Measurements from ENCODE around the gene DIDO1.

DIDO1 gene

GRCh38 chr20:62914970-62915457, 11.3 kb downstream of the DIDO1 start:
- TF ChIP-seq POLR2AphosphoS5 (IDR thresholded peaks at IDR 0.05; ENCODE audit: low read depth, low read length) (no peak), SIN3A (IDR thresholded peaks at IDR 0.05; ENCODE audit: borderline replicate concordance, insufficient read depth, low read length) (no peak), TAF1 (IDR thresholded peaks at IDR 0.05; ENCODE audit: borderline replicate concordance, insufficient read depth, low read length) (no peak), FOXP2 (optimal IDR thresholded peaks at IDR 0.05; ENCODE audit: borderline replicate concordance, extremely low read depth, extremely low read length, insufficient read depth) (no peak)
- TF ChIP-seq, protein P1, sequence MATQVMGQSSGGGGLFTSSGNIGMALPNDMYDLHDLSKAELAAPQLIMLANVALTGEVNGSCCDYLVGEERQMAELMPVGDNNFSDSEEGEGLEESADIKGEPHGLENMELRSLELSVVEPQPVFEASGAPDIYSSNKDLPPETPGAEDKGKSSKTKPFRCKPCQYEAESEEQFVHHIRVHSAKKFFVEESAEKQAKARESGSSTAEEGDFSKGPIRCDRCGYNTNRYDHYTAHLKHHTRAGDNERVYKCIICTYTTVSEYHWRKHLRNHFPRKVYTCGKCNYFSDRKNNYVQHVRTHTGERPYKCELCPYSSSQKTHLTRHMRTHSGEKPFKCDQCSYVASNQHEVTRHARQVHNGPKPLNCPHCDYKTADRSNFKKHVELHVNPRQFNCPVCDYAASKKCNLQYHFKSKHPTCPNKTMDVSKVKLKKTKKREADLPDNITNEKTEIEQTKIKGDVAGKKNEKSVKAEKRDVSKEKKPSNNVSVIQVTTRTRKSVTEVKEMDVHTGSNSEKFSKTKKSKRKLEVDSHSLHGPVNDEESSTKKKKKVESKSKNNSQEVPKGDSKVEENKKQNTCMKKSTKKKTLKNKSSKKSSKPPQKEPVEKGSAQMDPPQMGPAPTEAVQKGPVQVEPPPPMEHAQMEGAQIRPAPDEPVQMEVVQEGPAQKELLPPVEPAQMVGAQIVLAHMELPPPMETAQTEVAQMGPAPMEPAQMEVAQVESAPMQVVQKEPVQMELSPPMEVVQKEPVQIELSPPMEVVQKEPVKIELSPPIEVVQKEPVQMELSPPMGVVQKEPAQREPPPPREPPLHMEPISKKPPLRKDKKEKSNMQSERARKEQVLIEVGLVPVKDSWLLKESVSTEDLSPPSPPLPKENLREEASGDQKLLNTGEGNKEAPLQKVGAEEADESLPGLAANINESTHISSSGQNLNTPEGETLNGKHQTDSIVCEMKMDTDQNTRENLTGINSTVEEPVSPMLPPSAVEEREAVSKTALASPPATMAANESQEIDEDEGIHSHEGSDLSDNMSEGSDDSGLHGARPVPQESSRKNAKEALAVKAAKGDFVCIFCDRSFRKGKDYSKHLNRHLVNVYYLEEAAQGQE (IDR thresholded peaks at IDR 0.05; ENCODE audit: insufficient read depth in 1 of 2, low read depth in 2 of 2, low read length in 2 of 2), result no peak

DNA sequence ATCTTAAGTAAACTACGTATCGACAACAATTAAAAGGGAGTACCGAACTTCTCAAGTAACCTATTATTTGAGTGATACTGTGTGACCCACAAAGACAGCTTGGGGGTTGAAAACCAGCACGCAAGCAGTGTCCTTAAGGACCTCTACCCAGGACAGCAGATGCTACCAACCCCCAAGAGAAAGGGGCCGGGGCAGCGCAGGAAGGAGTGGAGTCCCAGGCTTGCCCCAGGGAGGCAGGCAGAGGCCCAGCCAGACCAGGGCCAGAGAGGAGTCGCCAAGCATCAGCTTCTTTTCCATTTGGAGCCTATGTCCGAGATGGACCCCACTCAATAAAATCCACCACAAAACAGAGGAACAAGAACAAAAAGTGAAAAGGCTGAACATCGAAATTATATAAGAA, 11.9 kb downstream of the DIDO1 start:
- TF ChIP-seq POLR2AphosphoS5 (IDR thresholded peaks at IDR 0.05; ENCODE audit: low read depth, low read length) (no peak), SIN3A (IDR thresholded peaks at IDR 0.05; ENCODE audit: borderline replicate concordance, insufficient read depth, low read length) (no peak), FOXP2 (optimal IDR thresholded peaks at IDR 0.05; ENCODE audit: borderline replicate concordance, extremely low read depth, extremely low read length, insufficient read depth) (no peak), TAF1 (IDR thresholded peaks at IDR 0.05; ENCODE audit: borderline replicate concordance, insufficient read depth, low read length) (no peak)
- TF ChIP-seq, protein P1 (IDR thresholded peaks at IDR 0.05; ENCODE audit: insufficient read depth in 1 of 2, low read depth in 2 of 2, low read length in 2 of 2), result no peak

DNA sequence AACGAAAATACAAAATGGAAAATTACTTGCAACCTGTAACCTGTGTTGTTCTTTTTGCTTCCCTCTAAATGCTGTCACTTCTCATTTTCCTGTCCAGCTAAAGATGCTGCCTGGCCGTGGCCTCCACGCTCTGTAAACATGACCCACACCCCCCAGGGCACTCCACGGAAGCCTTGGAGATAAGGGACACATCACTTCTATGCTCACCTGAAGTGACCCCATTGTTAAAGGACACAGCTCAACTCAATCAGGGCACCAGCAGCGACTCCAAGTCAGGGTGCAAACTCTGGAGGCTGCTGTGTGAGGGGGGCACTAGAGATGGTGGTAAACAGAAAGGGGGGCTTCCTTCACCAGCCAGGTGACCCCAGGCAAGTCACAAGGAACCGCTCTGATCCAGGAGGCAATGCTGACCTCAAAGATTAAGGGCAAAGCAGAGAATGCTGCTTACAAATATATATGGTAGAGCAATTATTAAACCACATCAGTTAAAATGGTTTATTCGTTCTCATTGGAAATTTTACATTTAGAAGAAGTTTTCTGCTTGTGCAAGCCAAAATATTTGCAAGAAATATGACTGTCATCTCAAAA, 13.2 kb downstream of the DIDO1 start:
- TF ChIP-seq SIN3A (IDR thresholded peaks at IDR 0.05; ENCODE audit: borderline replicate concordance, insufficient read depth, low read length) (no peak), FOXP2 (optimal IDR thresholded peaks at IDR 0.05; ENCODE audit: borderline replicate concordance, extremely low read depth, extremely low read length, insufficient read depth) (no peak), TAF1 (IDR thresholded peaks at IDR 0.05; ENCODE audit: borderline replicate concordance, insufficient read depth, low read length) (no peak), POLR2AphosphoS5 (IDR thresholded peaks at IDR 0.05; ENCODE audit: low read depth, low read length) (no peak)
- TF ChIP-seq, protein P1 (IDR thresholded peaks at IDR 0.05; ENCODE audit: insufficient read depth in 1 of 2, low read depth in 2 of 2, low read length in 2 of 2), result no peak

- TF ChIP-seq TAF1 (IDR thresholded peaks at IDR 0.05; ENCODE audit: borderline replicate concordance, insufficient read depth, low read length) (no peak), FOXP2 (optimal IDR thresholded peaks at IDR 0.05; ENCODE audit: borderline replicate concordance, extremely low read depth, extremely low read length, insufficient read depth) (no peak), POLR2AphosphoS5 (IDR thresholded peaks at IDR 0.05; ENCODE audit: low read depth, low read length) (no peak), SIN3A (IDR thresholded peaks at IDR 0.05; ENCODE audit: borderline replicate concordance, insufficient read depth, low read length) (no peak)
- TF ChIP-seq, protein P1 (IDR thresholded peaks at IDR 0.05; ENCODE audit: insufficient read depth in 1 of 2, low read depth in 2 of 2, low read length in 2 of 2), result no peak
Measured at GRCh38 chr20:62911701-62912280, 14.5 kb downstream of the DIDO1 start.
